ENCODE results near the gene ZCCHC24.
A peak's percentile ranks its signal among the peaks of the same experiment; 100 is the strongest.

The ZCCHC24 gene

GRCh38 chr10:79483948-79484347 is 38.5 kb upstream of the ZCCHC24 start:
- peak; percentile 52 for DNase-seq (ENCODE audit: low read depth, low spot score)
- CTCF ChIA-PET: interaction anchor here (5.4 to 14.9 kb wide), 2 partner anchors 15 to 110 kb away, joined by 68 to 165 read pairs; no protein-coding TSS in a partner anchor
- no peak overlapping the region for H3K4me3 ChIP-seq (ENCODE audit: low read depth, low read length)
- POLR2A ChIA-PET: no interaction called here
- TF ChIP-seq CTCF (IDR thresholded peaks at IDR 0.05; ENCODE audit: insufficient read depth, low read length, missing control alignments): no peak

GRCh38 chr10:79483299-79483698 is 37.9 kb upstream of the ZCCHC24 start:
- POLR2A ChIA-PET: no interaction called here
- DNase-seq (ENCODE audit: low read depth, low spot score): no peak
- CTCF ChIA-PET: interaction anchor here (0.8 to 14.9 kb wide), 5 partner anchors 14 to 111 kb away, joined by 3 to 165 read pairs (median 14); no protein-coding TSS in a partner anchor
- H3K4me3 ChIP-seq (ENCODE audit: low read depth, low read length): no peak overlapping the region
- no peak for TF ChIP-seq CTCF (IDR thresholded peaks at IDR 0.05; ENCODE audit: insufficient read depth, low read length, missing control alignments)

- no peak for TF ChIP-seq CTCF (IDR thresholded peaks at IDR 0.05; ENCODE audit: insufficient read depth, low read length, missing control alignments)
- DNase-seq (ENCODE audit: low read depth, low spot score): no peak
- POLR2A ChIA-PET: no interaction called here
- H3K4me3 ChIP-seq (ENCODE audit: low read depth, low read length): no peak overlapping the region
- CTCF ChIA-PET: interaction anchor here (0.8 to 14.9 kb wide), 4 partner anchors 14 to 110 kb away, joined by 3 to 165 read pairs (median 10); no protein-coding TSS in a partner anchor
Measured at GRCh38 chr10:79482741-79483140, 37.3 kb upstream of the ZCCHC24 start.

- ChIA-PET CTCF (interaction anchor here (1.0 to 14.9 kb wide), 4 partner anchors 13 to 110 kb away, joined by 3 to 165 read pairs (median 10); no protein-coding TSS in a partner anchor), POLR2A (no interaction called here)
- no peak for TF ChIP-seq CTCF (IDR thresholded peaks at IDR 0.05; ENCODE audit: insufficient read depth, low read length, missing control alignments)
- DNase-seq (ENCODE audit: low read depth, low spot score): no peak
- H3K4me3 ChIP-seq (ENCODE audit: low read depth, low read length): no peak overlapping the region
Measured at GRCh38 chr10:79482304-79482703, 36.9 kb upstream of the ZCCHC24 start.

- ChIA-PET POLR2A (no interaction called here), CTCF (interaction anchor here (0.8 to 14.9 kb wide), 4 partner anchors 8 to 104 kb away, joined by 3 to 165 read pairs (median 6); no protein-coding TSS in a partner anchor)
- no peak for TF ChIP-seq CTCF (IDR thresholded peaks at IDR 0.05; ENCODE audit: insufficient read depth, low read length, missing control alignments)
- no peak overlapping the region for H3K4me3 ChIP-seq (ENCODE audit: low read depth, low read length)
- DNase-seq (ENCODE audit: low read depth, low spot score): no peak
Measured at GRCh38 chr10:79479283-79479909, 34.0 kb upstream of the ZCCHC24 start.

- no peak for DNase-seq (ENCODE audit: low read depth, low spot score)
- TF ChIP-seq CTCF (IDR thresholded peaks at IDR 0.05; ENCODE audit: insufficient read depth, low read length, missing control alignments): no peak
- ChIA-PET POLR2A (no interaction called here), CTCF (interaction anchor here (0.8 to 14.9 kb wide), 7 partner anchors 8 to 104 kb away, joined by 3 to 165 read pairs (median 6); no protein-coding TSS in a partner anchor)
- H3K4me3 ChIP-seq (ENCODE audit: low read depth, low read length): no peak overlapping the region
Measured at GRCh38 chr10:79477456-79477855, 32.0 kb upstream of the ZCCHC24 start.
